ENCODE data around the gene ZNF227. TPM values are rescaled to one million over a fixed set of nuclear protein-coding genes. Genes with fewer than 3 reads are reported as not detected.

ZNF227 gene
- total RNA-seq, 2 donors from 2014 or later: 4.3 to 8.0 TPM

- WGBS, 2 donors: 94% methylated on average over 3 of the region's 3 CpGs
- Histone ChIP-seq H3K27me3 (no peaks in the 10 kb centered on the region), H3K36me3 (replicated peaks in 1 of 2; ENCODE audit: insufficient read depth in 1 of 2, low read depth in 2 of 2) (peaks cover 44 to 47% of the 10 kb centered on the region in 2 donors), H3K27ac (no peak overlapping the region), H3K9me3 (peaks cover 0 to 80% (median 0%) of the 10 kb centered on the region in 3 donors), H3K4me3 (no peak overlapping the region), H3K4me1 (no peaks in the 10 kb centered on the region)
- TF ChIP-seq CTCF (IDR thresholded peaks at IDR 0.05) (no peak), POLR2A (IDR thresholded peaks at IDR 0.05) (no peak)
- ATAC-seq (no peak), DNase-seq (no peak)
- intact Hi-C loops (cut with DNase I): no loop called here
Measured at GRCh38 chr19:44176590-44176989, 35.7 kb upstream of the ZNF227 start.

- no peak for DNase-seq
- intact Hi-C loops (cut with DNase I): no loop called here
- Histone ChIP-seq H3K4me1 (no peaks in the 10 kb centered on the region), H3K4me3 (no peak overlapping the region), H3K27me3 (no peaks in the 10 kb centered on the region), H3K27ac (no peak overlapping the region), H3K36me3 (replicated peaks in 1 of 2; ENCODE audit: insufficient read depth in 1 of 2, low read depth in 2 of 2) (peaks cover 5 to 7% of the 10 kb centered on the region in 2 donors), H3K9me3 (peaks cover 0 to 60% (median 0%) of the 10 kb centered on the region in 3 donors)
- ATAC-seq: no peak
- TF ChIP-seq POLR2A (IDR thresholded peaks at IDR 0.05): no peak
- TF ChIP-seq CTCF (IDR thresholded peaks at IDR 0.05): no peak
Measured at GRCh38 chr19:44180968-44181367, 31.4 kb upstream of the ZNF227 start.

- H3K36me3 ChIP-seq (replicated peaks in 1 of 2; ENCODE audit: insufficient read depth in 1 of 2, low read depth in 2 of 2): no peaks in the 10 kb centered on the region
- H3K4me1 ChIP-seq: no peaks in the 10 kb centered on the region
- peaks cover 0 to 48% (median 0%) of the 10 kb centered on the region in 3 donors for H3K9me3 ChIP-seq
- no peak for ATAC-seq
- TF ChIP-seq POLR2A (IDR thresholded peaks at IDR 0.05): no peak
- TF ChIP-seq CTCF (IDR thresholded peaks at IDR 0.05): no peak
- no peak overlapping the region for H3K4me3 ChIP-seq
- H3K27ac ChIP-seq: no peak overlapping the region
- intact Hi-C loops (cut with DNase I): no loop called here
- 76 to 83% methylated on average over 10 of the region's 10 CpGs for WGBS, 2 donors
- DNase-seq: no peak
- no peaks in the 10 kb centered on the region for H3K27me3 ChIP-seq
Measured at GRCh38 chr19:44182145-44182544, 30.2 kb upstream of the ZNF227 start.

- Histone ChIP-seq H3K4me3 (no peak overlapping the region), H3K27ac (no peak overlapping the region), H3K4me1 (no peaks in the 10 kb centered on the region), H3K9me3 (peaks cover 0 to 27% (median 0%) of the 10 kb centered on the region in 3 donors), H3K27me3 (no peaks in the 10 kb centered on the region), H3K36me3 (replicated peaks in 1 of 2; ENCODE audit: insufficient read depth in 1 of 2, low read depth in 2 of 2) (no peaks in the 10 kb centered on the region)
- no peak for ATAC-seq
- TF ChIP-seq CTCF (IDR thresholded peaks at IDR 0.05): no peak
- TF ChIP-seq POLR2A (IDR thresholded peaks at IDR 0.05): no peak
- 94 to 98% methylated on average over 6 of the region's 6 CpGs for WGBS, 2 donors
- intact Hi-C loops (cut with DNase I): no loop called here
- no peak for DNase-seq
Measured at GRCh38 chr19:44190020-44190419, 22.3 kb upstream of the ZNF227 start.

- H3K9me3 ChIP-seq: peaks cover 0 to 27% (median 0%) of the 10 kb centered on the region in 3 donors
- no peak overlapping the region for H3K27ac ChIP-seq
- H3K4me3 ChIP-seq: no peak overlapping the region
- no peaks in the 10 kb centered on the region for H3K27me3 ChIP-seq
- no peaks in the 10 kb centered on the region for H3K36me3 ChIP-seq (replicated peaks in 1 of 2; ENCODE audit: insufficient read depth in 1 of 2, low read depth in 2 of 2)
- 56 to 77% methylated on average over 5 of the region's 5 CpGs for whole genome bisulfite sequencing, 2 donors
- TF ChIP-seq POLR2A (IDR thresholded peaks at IDR 0.05): no peak
- no peak for TF ChIP-seq CTCF (IDR thresholded peaks at IDR 0.05)
- H3K4me1 ChIP-seq: no peaks in the 10 kb centered on the region
- intact Hi-C loops (cut with DNase I): no loop called here
- ATAC-seq (no peak), DNase-seq (no peak)
Measured at GRCh38 chr19:44192127-44192526, 20.2 kb upstream of the ZNF227 start.
